Hepatocyte (in vitro differentiated cells): Measurements from ENCODE around the gene PTGIS.

Source experiments
- CTCF ChIP-seq: fragments of 200-600 bp; sonication (generic); IDR thresholded peaks from 2 replicates; pipeline ENCODE4 v1.5.1; 2016; ENCODE audit warnings: antibody characterized with exemption, mild to moderate bottlenecking; ENCODE audit not compliant: poor library complexity
- EZH2 ChIP-seq: fragments of 200-600 bp; sonication (generic); IDR thresholded peaks from 2 replicates; pipeline ENCODE4 v1.6.1; 2016; ENCODE audit warnings: antibody characterized with exemption, mild to moderate bottlenecking, borderline replicate concordance

GRCh38 chr20:49540232-49540620 lies 27.7 kb downstream of the PTGIS start:
- TF ChIP-seq CTCF (no peak), EZH2 (no peak)
